Stimulated activated CD4-positive, alpha-beta T cell treated with anti-CD3 and anti-CD28 coated beads, Interleukin-4, amount 100 ng/mL, for 4 hours (primary cell): ENCODE measurements around the gene GNAZ.

Experiments
- DNase-seq, 2 experiments: peaks; one replicate each; pipeline ENCODE4 v3.0.0-alpha.2; 2020

Gene GNAZ

GRCh38 chr22:23065495-23066122 is 4.7 kb upstream of the GNAZ start:
- DNase-seq: no peak

- no peak for DNase-seq
Observed at GRCh38 chr22:23066200-23067022, 3.9 kb upstream of the GNAZ start.

GRCh38 chr22:23067023-23067650 is 3.2 kb upstream of the GNAZ start:
- no peak for DNase-seq

GRCh38 chr22:23067691-23068090 is 2.6 kb upstream of the GNAZ start:
- no peak for DNase-seq

- no peak for DNase-seq
Observed at GRCh38 chr22:23068096-23068831, 2.1 kb upstream of the GNAZ start.

- no peak for DNase-seq
Observed at GRCh38 chr22:23068832-23069385, 1.4 kb upstream of the GNAZ start.

- DNase-seq: peak; percentile 82 to 89
Observed at GRCh38 chr22:23069502-23070357, 589 bp upstream of the GNAZ start.

- no peak for DNase-seq
Observed at GRCh38 chr22:23071230-23072076, 1.1 kb downstream of the GNAZ start.

- no peak for DNase-seq
Observed at GRCh38 chr22:23072077-23072910, 2.0 kb downstream of the GNAZ start.

GRCh38 chr22:23072911-23073491 is 2.7 kb downstream of the GNAZ start:
- no peak for DNase-seq

GRCh38 chr22:23073526-23074229 is 3.4 kb downstream of the GNAZ start:
- DNase-seq: no peak

GRCh38 chr22:23074451-23074850 is 4.1 kb downstream of the GNAZ start:
- DNase-seq: no peak

GRCh38 chr22:23075050-23075449 is 4.7 kb downstream of the GNAZ start:
- no peak for DNase-seq

GRCh38 chr22:23075525-23076216 is 5.4 kb downstream of the GNAZ start:
- no peak for DNase-seq

- DNase-seq: no peak
Observed at GRCh38 chr22:23076896-23077572, 6.7 kb downstream of the GNAZ start.

GRCh38 chr22:23077627-23078461 is 7.5 kb downstream of the GNAZ start:
- no peak for DNase-seq

- DNase-seq: no peak
Observed at GRCh38 chr22:23078462-23078787, 8.1 kb downstream of the GNAZ start.
